CD4-positive, alpha-beta memory T cell (primary cell): ENCODE measurements around the gene DPPA4. TPM values are rescaled to one million over a fixed set of nuclear protein-coding genes. Genes with fewer than 3 reads are reported as not detected.

ENCODE experiments used
- polyA plus RNA-seq, 2 donors: library from polyadenylated mRNA; unstranded; fragments of 300-500 nt; fragmentation: Illumina TruSeq; gene quantifications; one replicate each; pipeline ENCODE4 v1.2.3, GENCODE V29; 2021
- total RNA-seq, 2 experiments: library from RNA; stranded (reverse); gene quantifications; one replicate each; pipeline ENCODE4 v1.2.3, GENCODE V29; 2021

Gene DPPA4
- total and polyA plus RNA-seq, 4 experiments from 2014 or later = not detected

Other genes with a start within 250 kb of the DPPA4 start
- not detected for gene MORC1, start 219.4 kb downstream of the DPPA4 start, total RNA-seq
- not detected for gene MORC1, start 219.4 kb downstream of the DPPA4 start, polyA plus RNA-seq
- not detected for gene C3orf85, start 200.8 kb downstream of the DPPA4 start, total RNA-seq
- not detected for gene C3orf85, start 200.8 kb downstream of the DPPA4 start, polyA plus RNA-seq
- gene DPPA2, start 21.0 kb downstream of the DPPA4 start, total RNA-seq = not detected
- gene DPPA2, start 21.0 kb downstream of the DPPA4 start, polyA plus RNA-seq = not detected